Duodenal mucosa (tissue), 2 donors: Measurements from ENCODE around the gene CDC42BPA.

Experiments
- H3K27ac ChIP-seq: one replicate; pipeline ENCODE4 v1.7.0; 2013; ENCODE audit warnings: low read depth, low read length
- H3K27me3 ChIP-seq, 2 donors: one replicate each; pipeline ENCODE4 v1.7.0; 2013; ENCODE audit warnings: low read length in 2 of 2, control low read depth in 1 of 2; ENCODE audit not compliant: insufficient read depth in 2 of 2, control insufficient read depth in 1 of 2
- H3K36me3 ChIP-seq, 2 donors: one replicate each; pipeline ENCODE4 v1.7.0; 2013; ENCODE audit warnings: low read length in 2 of 2, control low read depth in 1 of 2; ENCODE audit not compliant: insufficient read depth in 2 of 2, control insufficient read depth in 1 of 2
- H3K4me1 ChIP-seq, 2 donors: one replicate each; pipeline ENCODE4 v1.7.0; 2013; ENCODE audit warnings: low read length in 2 of 2, control low read depth in 1 of 2; ENCODE audit not compliant: insufficient read depth in 2 of 2, control insufficient read depth in 1 of 2
- H3K4me3 ChIP-seq, 2 donors: one replicate each; pipeline ENCODE4 v1.7.0; 2013; ENCODE audit warnings: low read length in 2 of 2, low read depth in 1 of 2
- H3K9ac ChIP-seq, 2 donors: one replicate each; pipeline ENCODE4 v1.7.0; 2013; ENCODE audit warnings: low read length in 2 of 2, low read depth in 1 of 2
- H3K9me3 ChIP-seq, 2 donors: one replicate each; pipeline ENCODE4 v1.7.0; 2013; ENCODE audit warnings: low read length in 2 of 2, control low read depth in 1 of 2; ENCODE audit not compliant: control insufficient read depth in 1 of 2

CDC42BPA gene

DNA sequence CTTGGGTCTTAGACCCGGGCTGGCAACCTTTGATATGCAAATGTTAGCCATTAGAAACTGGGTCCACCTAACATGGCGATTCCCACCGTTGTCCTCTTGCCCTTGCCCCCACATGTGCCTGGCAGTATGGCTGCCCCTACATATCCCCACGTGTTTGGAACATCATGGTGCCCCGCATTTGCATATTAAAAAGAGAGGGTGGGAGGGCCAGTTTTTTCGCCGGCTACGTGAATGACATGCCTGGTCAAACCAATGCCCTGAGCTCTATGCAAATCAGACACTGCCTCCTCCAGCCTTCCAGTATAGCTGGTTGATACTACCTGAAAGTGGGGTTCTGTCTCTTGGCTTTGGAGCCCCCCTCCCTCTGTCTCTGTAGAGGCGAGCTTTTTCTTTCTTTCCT lies 133.0 kb downstream of the CDC42BPA start:
- H3K4me1 ChIP-seq, result no peaks in the 10 kb centered on the region
- H3K36me3 ChIP-seq, result peaks cover 0 to 2% of the 10 kb centered on the region in 2 donors
- no peaks in the 10 kb centered on the region for H3K9me3 ChIP-seq
- H3K27ac ChIP-seq, result no peak overlapping the region
- H3K9ac ChIP-seq, result no peak overlapping the region
- H3K4me3 ChIP-seq, result no peak overlapping the region
- H3K27me3 ChIP-seq, result no peaks in the 10 kb centered on the region

DNA sequence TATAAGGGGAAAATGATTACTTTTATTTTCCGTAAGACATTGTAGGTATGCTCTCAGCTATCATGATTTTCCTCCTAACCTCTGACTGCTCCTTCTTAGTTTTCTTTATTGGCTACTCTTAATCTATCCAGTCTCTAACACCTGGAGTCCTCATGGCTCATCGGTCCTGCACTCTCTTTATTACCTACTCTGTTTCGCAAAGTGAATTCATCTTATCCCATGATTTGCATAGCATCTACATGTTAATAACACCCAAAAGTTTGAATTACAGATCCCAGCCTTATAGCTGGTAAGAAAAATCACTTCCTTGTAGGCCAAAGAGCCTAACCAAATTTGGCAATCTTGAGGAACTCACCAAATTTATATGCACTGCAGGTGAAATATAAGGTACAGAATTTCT lies 136.3 kb downstream of the CDC42BPA start:
- Histone ChIP-seq H3K9me3 (no peaks in the 10 kb centered on the region), H3K4me3 (no peak overlapping the region), H3K27ac (no peak overlapping the region), H3K4me1 (no peaks in the 10 kb centered on the region), H3K9ac (no peak overlapping the region), H3K36me3 (peaks cover 0 to 2% of the 10 kb centered on the region in 2 donors), H3K27me3 (no peaks in the 10 kb centered on the region)

DNA sequence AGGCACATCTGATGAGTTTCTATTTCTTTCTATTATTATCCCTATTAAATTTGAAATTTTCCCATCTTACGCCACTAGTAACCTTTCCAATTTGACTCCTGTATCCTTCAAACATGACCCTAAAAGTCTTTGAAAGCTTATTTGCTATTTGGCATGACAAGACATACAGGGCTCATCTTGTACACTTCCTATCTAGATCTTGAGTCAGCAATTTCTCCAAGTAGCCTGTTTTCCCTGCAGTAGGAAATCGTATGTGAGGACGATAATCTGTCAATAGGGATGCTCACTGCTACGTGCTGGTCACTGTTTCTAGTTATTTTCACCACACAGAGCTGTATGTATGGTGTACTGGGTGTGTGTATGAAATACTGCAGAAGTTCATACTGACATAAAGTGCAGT lies 142.7 kb downstream of the CDC42BPA start:
- no peaks in the 10 kb centered on the region for H3K27me3 ChIP-seq
- no peaks in the 10 kb centered on the region for H3K4me1 ChIP-seq
- no peaks in the 10 kb centered on the region for H3K36me3 ChIP-seq
- H3K27ac ChIP-seq, result no peak overlapping the region
- H3K9ac ChIP-seq, result no peak overlapping the region
- H3K9me3 ChIP-seq, result no peaks in the 10 kb centered on the region
- no peak overlapping the region for H3K4me3 ChIP-seq

DNA sequence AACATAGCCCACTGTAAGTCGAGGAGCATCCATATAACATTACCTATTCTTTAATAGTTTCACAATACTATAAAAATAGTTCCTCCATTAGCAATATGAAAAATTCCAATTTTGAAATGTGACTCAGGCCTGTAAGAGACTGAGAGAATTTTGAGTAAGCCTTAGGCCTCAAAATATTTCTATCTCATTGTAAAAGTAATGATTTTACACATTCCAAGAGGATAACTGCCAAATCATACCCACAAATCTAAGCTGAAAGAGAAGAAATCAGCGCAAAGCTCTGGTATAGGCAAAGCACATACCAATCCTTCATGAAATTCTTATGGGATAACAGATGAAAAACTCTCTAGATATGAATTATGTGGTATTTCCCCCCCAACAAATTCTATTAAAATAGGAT lies 144.1 kb downstream of the CDC42BPA start:
- Histone ChIP-seq H3K9me3 (no peaks in the 10 kb centered on the region), H3K27ac (no peak overlapping the region), H3K9ac (no peak overlapping the region), H3K27me3 (no peaks in the 10 kb centered on the region), H3K36me3 (no peaks in the 10 kb centered on the region), H3K4me3 (no peak overlapping the region), H3K4me1 (no peaks in the 10 kb centered on the region)

DNA sequence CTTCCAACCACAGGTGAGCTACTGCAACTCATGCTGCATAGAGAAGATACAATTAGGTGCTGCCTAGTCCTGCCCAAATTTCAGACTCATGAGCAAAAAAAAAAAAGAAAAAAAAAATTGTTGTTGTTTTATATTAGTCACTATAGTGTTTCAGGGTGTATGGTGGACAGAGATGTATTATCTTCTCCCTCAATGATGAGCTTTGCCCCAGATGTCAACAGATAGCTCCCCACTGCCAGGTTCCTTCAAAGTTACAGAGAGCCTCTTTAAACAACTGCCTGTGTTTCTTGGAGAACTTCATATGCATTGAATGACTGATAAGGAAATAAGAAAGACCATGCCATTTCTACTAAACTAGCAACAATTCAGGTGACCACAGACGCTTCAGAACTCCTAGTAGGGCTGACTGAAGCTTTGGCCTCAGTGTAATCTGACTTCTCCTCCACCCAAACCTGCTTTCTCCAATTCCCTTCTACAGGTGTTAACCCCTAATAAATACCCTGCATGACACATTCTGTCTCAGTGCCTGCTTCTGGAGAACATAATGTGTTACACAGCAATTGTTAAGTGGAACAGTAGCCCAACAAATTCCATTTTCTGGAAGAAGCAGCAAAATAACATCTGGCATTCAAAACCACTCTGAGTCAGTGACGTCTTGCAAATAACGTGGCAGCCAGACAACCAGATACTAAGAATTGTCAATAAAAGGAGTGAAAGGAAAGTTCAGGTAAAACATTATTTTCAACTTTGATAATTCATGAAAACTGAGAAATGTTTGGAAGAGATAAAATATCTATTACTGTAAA lies 147.7 kb downstream of the CDC42BPA start:
- H3K9me3 ChIP-seq, result no peaks in the 10 kb centered on the region
- H3K27ac ChIP-seq, result no peak overlapping the region
- H3K9ac ChIP-seq, result no peak overlapping the region
- no peaks in the 10 kb centered on the region for H3K36me3 ChIP-seq
- no peak overlapping the region for H3K4me3 ChIP-seq
- H3K4me1 ChIP-seq, result no peaks in the 10 kb centered on the region
- H3K27me3 ChIP-seq, result no peaks in the 10 kb centered on the region

DNA sequence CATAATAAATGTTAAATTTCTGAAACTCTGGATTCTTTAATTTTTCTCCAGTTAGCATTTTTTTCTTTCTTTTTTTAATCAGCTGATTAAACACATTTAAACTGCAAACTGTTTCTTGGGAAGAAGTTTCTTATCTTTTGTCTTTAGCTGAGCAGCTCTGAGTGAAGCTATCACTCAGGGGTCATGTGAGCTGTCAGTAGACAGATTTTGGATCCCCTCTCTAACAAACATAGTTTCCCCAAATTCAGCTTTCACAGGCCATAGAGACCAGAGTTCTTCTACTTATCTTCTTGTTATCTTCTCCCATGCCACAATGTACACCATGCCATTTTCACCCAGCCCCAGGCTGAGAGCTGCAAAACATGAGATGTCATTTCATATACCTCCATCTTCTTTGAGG lies 148.9 kb downstream of the CDC42BPA start:
- Histone ChIP-seq H3K27me3 (no peaks in the 10 kb centered on the region), H3K9me3 (no peaks in the 10 kb centered on the region), H3K4me3 (no peak overlapping the region), H3K9ac (no peak overlapping the region), H3K36me3 (no peaks in the 10 kb centered on the region), H3K4me1 (no peaks in the 10 kb centered on the region), H3K27ac (no peak overlapping the region)

DNA sequence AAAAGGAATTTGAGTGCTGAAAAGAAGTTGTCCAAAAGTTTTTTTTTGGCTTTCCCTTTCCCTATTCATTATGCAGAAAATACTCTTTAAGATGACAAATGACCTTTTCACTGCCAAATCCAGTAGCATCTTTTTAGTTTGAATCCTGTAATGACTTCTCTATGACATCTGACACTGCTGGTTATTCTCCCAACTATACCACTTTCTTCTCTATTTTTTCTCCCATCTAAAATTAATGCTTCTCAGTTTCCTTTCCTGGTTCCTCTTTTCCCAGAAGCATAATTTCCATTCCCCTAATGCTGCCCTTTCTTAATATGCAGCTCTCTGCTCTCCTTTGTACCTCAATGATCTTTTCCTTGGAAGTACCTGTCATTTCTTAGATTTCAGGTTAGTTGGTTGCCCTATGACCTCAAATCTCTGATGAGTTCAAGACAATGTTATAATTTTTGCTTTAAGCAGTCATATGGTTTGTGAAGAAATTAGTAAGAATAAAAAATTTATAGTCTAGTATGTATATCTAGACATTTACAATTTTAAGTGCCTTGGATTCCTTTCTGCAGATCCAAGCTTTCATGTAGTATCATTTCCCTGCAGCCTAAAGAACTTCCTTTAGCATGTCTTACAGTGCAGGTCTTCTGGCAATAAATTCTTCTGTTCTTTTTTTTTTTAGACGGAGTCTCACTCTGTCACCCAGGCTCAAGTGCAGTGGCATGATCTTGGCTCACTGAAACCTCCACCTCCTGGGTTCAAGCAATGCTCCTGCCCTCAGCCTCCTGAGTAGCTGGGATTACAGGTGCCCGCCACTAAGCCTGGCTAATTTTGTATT lies 150.8 kb downstream of the CDC42BPA start:
- Histone ChIP-seq H3K9ac (no peak overlapping the region), H3K27me3 (no peaks in the 10 kb centered on the region), H3K36me3 (no peaks in the 10 kb centered on the region), H3K27ac (no peak overlapping the region), H3K4me3 (no peak overlapping the region), H3K4me1 (no peaks in the 10 kb centered on the region), H3K9me3 (no peaks in the 10 kb centered on the region)

DNA sequence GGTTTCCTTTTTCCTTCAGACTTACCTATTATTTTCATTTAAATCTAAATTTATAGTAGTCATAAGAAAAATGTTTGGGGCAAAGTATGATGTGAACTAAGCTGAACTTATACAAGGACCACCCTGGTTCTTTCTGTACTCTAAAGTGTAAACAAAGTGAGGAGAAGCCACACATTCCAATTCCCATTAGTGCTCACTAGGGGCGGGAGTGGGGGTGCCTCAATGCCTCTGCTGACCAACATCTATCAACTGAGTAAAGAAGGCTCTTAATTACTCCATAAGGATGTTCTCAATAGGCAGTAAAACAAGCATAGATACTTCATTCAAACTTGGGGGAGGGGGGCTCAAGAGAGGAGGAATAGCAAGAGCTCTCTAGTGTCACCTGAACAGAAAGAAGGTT lies 151.7 kb downstream of the CDC42BPA start:
- no peaks in the 10 kb centered on the region for H3K9me3 ChIP-seq
- H3K36me3 ChIP-seq, result no peaks in the 10 kb centered on the region
- H3K4me1 ChIP-seq, result no peaks in the 10 kb centered on the region
- no peak overlapping the region for H3K4me3 ChIP-seq
- no peak overlapping the region for H3K9ac ChIP-seq
- H3K27ac ChIP-seq, result no peak overlapping the region
- H3K27me3 ChIP-seq, result no peaks in the 10 kb centered on the region

DNA sequence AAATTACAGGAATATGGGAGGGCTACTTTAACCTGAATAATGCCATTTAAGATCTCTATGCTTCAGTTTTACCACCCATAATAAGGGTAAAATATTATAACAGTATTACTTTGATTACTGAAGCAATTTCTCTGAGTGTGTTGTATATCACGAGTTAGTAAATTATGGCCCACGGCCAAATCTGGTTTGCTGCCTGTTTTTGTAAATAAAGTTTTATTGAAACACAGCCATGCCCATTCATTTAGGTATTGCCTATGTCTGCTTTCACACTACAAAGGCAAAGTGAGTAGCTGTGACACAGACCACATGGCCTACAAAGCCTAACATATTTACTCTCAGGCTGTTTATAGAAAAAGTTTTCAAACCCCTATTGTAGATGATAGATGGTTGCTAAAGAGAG lies 156.8 kb downstream of the CDC42BPA start:
- Histone ChIP-seq H3K9me3 (no peaks in the 10 kb centered on the region), H3K9ac (no peak overlapping the region), H3K27ac (no peak overlapping the region), H3K4me3 (no peak overlapping the region), H3K36me3 (peaks cover 0 to 6% of the 10 kb centered on the region in 2 donors), H3K27me3 (no peaks in the 10 kb centered on the region), H3K4me1 (no peaks in the 10 kb centered on the region)

DNA sequence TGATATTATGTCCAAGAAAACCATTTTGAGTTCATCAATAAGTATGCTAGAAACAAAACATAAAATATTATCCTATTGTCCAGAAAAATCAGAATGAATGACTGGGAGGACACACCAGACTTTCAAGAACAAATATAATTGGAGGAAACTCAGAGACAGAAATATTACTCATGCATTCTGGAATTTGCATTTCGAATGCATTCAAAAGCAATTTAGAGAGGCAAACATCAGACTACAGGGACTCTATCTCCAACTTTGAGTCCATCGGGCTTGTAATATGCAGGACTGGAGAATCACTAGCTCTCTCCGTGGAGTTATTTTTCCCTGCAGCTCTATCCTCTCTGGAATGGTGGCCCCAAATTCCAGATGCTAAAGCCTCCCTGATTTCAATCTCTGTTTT lies 161.8 kb downstream of the CDC42BPA start:
- Histone ChIP-seq H3K9ac (no peak overlapping the region), H3K4me1 (no peaks in the 10 kb centered on the region), H3K4me3 (no peak overlapping the region), H3K27me3 (no peaks in the 10 kb centered on the region), H3K27ac (no peak overlapping the region), H3K9me3 (no peaks in the 10 kb centered on the region), H3K36me3 (peaks cover 0 to 6% of the 10 kb centered on the region in 2 donors)
